Neuronal stem cell (in vitro differentiated cells): Measurements from ENCODE around the gene AMFR.
A peak's percentile ranks its signal among the peaks of the same experiment; 100 is the strongest.

Experiments
- DNase-seq: peaks from one replicate; pipeline ENCODE4 v3.0.0-alpha.2; 2013; ENCODE audit warnings: low spot score
- H2AFZ ChIP-seq: one replicate; pipeline ENCODE4 v1.6.1; 2013; ENCODE audit warnings: mild to moderate bottlenecking, low read length, inconsistent platforms
- H2AK5ac ChIP-seq: 2 replicates; pipeline ENCODE4 v1.6.1; 2013; ENCODE audit warnings: low read depth, mild to moderate bottlenecking, inconsistent platforms, low read length, moderate library complexity, mixed read lengths
- H2BK120ac ChIP-seq: 2 replicates; pipeline ENCODE4 v1.6.1; 2013; ENCODE audit warnings: low read depth, mild to moderate bottlenecking, inconsistent platforms, low read length, moderate library complexity, mixed read lengths
- H2BK12ac ChIP-seq: one replicate; pipeline ENCODE4 v1.6.1; 2013; ENCODE audit warnings: low read length, inconsistent platforms
- H2BK15ac ChIP-seq: 2 replicates; pipeline ENCODE4 v1.6.1; 2013; ENCODE audit warnings: mild to moderate bottlenecking, low read length, inconsistent platforms, mixed read lengths
- H2BK5ac ChIP-seq: one replicate; pipeline ENCODE4 v1.6.1; 2013; ENCODE audit warnings: inconsistent platforms, mild to moderate bottlenecking, low read length, moderate library complexity
- H3K14ac ChIP-seq: one replicate; pipeline ENCODE4 v1.6.1; 2013; ENCODE audit warnings: low read length, inconsistent platforms
- H3K18ac ChIP-seq: 2 replicates; pipeline ENCODE4 v1.6.1; 2013; ENCODE audit warnings: low read length, inconsistent platforms
- H3K23ac ChIP-seq: 2 replicates; pipeline ENCODE4 v1.6.1; 2013; ENCODE audit warnings: low read depth, mild to moderate bottlenecking, mixed read lengths, low read length, inconsistent platforms; ENCODE audit not compliant: poor library complexity
- H3K27ac ChIP-seq: replicated peaks from 3 replicates; pipeline ENCODE4 v1.5.1; 2013; ENCODE audit warnings: low read length, inconsistent platforms
- H3K27me3 ChIP-seq, 3 experiments: 2 replicates each; pipeline ENCODE4 v1.6.1; 2013; ENCODE audit warnings: low read length in 3 of 3, mild to moderate bottlenecking in 2 of 3, inconsistent platforms in 1 of 3, low read depth in 1 of 3, mixed read lengths in 1 of 3, moderate library complexity in 1 of 3; ENCODE audit not compliant: control insufficient read depth in 3 of 3, insufficient read depth in 3 of 3
- H3K36me3 ChIP-seq, 2 donors: replicated peaks in 1 of 2; 2 replicates each; pipeline ENCODE4 v1.6.1; 2013; ENCODE audit warnings: low read length in 2 of 2; ENCODE audit not compliant: control insufficient read depth in 2 of 2, insufficient read depth in 2 of 2
- H3K4ac ChIP-seq: 2 replicates; pipeline ENCODE4 v1.6.1; 2013; ENCODE audit warnings: inconsistent platforms, mild to moderate bottlenecking, low read length, moderate library complexity
- H3K4me1 ChIP-seq, 2 donors: 1 replicate in 1 of 2; 2 replicates in 1 of 2; pipeline ENCODE4 v1.6.1; 2013; ENCODE audit warnings: low read length in 2 of 2, low read depth in 1 of 2; ENCODE audit not compliant: control insufficient read depth in 2 of 2, insufficient read depth in 1 of 2
- H3K4me2 ChIP-seq: one replicate; pipeline ENCODE4 v1.6.1; 2013; ENCODE audit warnings: mild to moderate bottlenecking, low read length, inconsistent platforms; ENCODE audit not compliant: insufficient read depth, poor library complexity, severe bottlenecking
- H3K4me3 ChIP-seq, 2 donors: 2 replicates each; pipeline ENCODE4 v1.5.1; 2013; ENCODE audit warnings: low read length in 2 of 2, mild to moderate bottlenecking in 2 of 2, inconsistent platforms in 1 of 2, moderate library complexity in 1 of 2
- H3K79me1 ChIP-seq: one replicate; pipeline ENCODE4 v1.6.1; 2013; ENCODE audit warnings: low read depth, mild to moderate bottlenecking, inconsistent platforms, low read length, moderate library complexity
- H3K9ac ChIP-seq: one replicate; pipeline ENCODE4 v1.6.1; 2013; ENCODE audit warnings: mild to moderate bottlenecking, low read depth, low read length, inconsistent platforms; ENCODE audit not compliant: poor library complexity
- H3K9me3 ChIP-seq, 2 donors: replicated peaks in 1 of 2; 2 replicates each; pipeline versions ENCODE3 to v1.6.1; 2013; ENCODE audit warnings: low read length in 2 of 2, mild to moderate bottlenecking in 2 of 2, inconsistent platforms in 1 of 2, low read depth in 1 of 2, mixed read lengths in 1 of 2, moderate library complexity in 1 of 2; ENCODE audit not compliant: control insufficient read depth in 2 of 2, insufficient read depth in 1 of 2
- H4K8ac ChIP-seq: one replicate; pipeline ENCODE4 v1.6.1; 2013; ENCODE audit warnings: low read depth, mild to moderate bottlenecking, inconsistent platforms, low read length, moderate library complexity
- H4K91ac ChIP-seq: one replicate; pipeline ENCODE4 v1.6.1; 2013; ENCODE audit warnings: low read length, low read depth, mild to moderate bottlenecking, inconsistent platforms; ENCODE audit not compliant: poor library complexity
- WGBS, 2 donors: extraction: QIAGEN DNeasy Blood & Tissue Kit; methylation state at CpG; one replicate each; pipeline ENCODE4 v1.1.7; 2013; ENCODE audit warnings: missing lambda C conversion rate in 2 of 2, mixed read lengths in 1 of 2; ENCODE audit not compliant: insufficient read length in 2 of 2, insufficient replicate concordance in 1 of 2; ENCODE audit errors: extremely low coverage in 2 of 2; 5-methylcytosine and 5-hydroxymethylcytosine counted together

Gene AMFR

GRCh38 chr16:56327929-56328258 is 97.5 kb downstream of the AMFR start:
- no peak overlapping the region for H3K23ac ChIP-seq
- no peak overlapping the region for H3K4ac ChIP-seq
- no peak overlapping the region for H2AFZ ChIP-seq
- H2AK5ac ChIP-seq: no peak overlapping the region
- H2BK15ac ChIP-seq: no peak overlapping the region
- H3K9me3 ChIP-seq: no peaks in the 10 kb centered on the region
- H3K4me3 ChIP-seq: no peak overlapping the region
- H4K8ac ChIP-seq: no peak overlapping the region
- H2BK12ac ChIP-seq: no peak overlapping the region
- H3K27me3 ChIP-seq: peaks cover 0 to 48% (median 0%) of the 10 kb centered on the region in 3 experiments
- H3K9ac ChIP-seq: no peak overlapping the region
- no peak overlapping the region for H3K18ac ChIP-seq
- no peaks in the 10 kb centered on the region for H3K79me1 ChIP-seq
- no peak overlapping the region for H2BK120ac ChIP-seq
- H2BK5ac ChIP-seq: peak overlapping the region; percentile 72
- WGBS, 2 donors: no CpG with 5 or more reads among the region's 6 CpGs
- no peak overlapping the region for H3K14ac ChIP-seq
- no peak overlapping the region for H3K4me2 ChIP-seq
- H3K4me1 ChIP-seq: peaks cover 0 to 3% of the 10 kb centered on the region in 2 donors
- H3K27ac ChIP-seq: no peak overlapping the region
- no peak for DNase-seq
- H3K36me3 ChIP-seq: no peaks in the 10 kb centered on the region
- H4K91ac ChIP-seq: no peak overlapping the region

- no peak overlapping the region for H2BK12ac ChIP-seq
- WGBS, 2 donors: no CpG with 5 or more reads among the region's 18 CpGs
- no peak overlapping the region for H2AK5ac ChIP-seq
- no peak overlapping the region for H3K23ac ChIP-seq
- H3K4ac ChIP-seq: no peak overlapping the region
- H2BK120ac ChIP-seq: no peak overlapping the region
- H2BK15ac ChIP-seq: no peak overlapping the region
- no peak overlapping the region for H2AFZ ChIP-seq
- H4K8ac ChIP-seq: peak overlapping the region; percentile 52
- H3K4me2 ChIP-seq: no peak overlapping the region
- no peak overlapping the region for H3K27ac ChIP-seq
- H2BK5ac ChIP-seq: no peak overlapping the region
- no peak overlapping the region for H4K91ac ChIP-seq
- H3K18ac ChIP-seq: no peak overlapping the region
- H3K79me1 ChIP-seq: no peaks in the 10 kb centered on the region
- peaks cover 0 to 48% (median 0%) of the 10 kb centered on the region in 3 experiments for H3K27me3 ChIP-seq
- no peaks in the 10 kb centered on the region for H3K9me3 ChIP-seq
- H3K36me3 ChIP-seq: no peaks in the 10 kb centered on the region
- no peak overlapping the region for H3K14ac ChIP-seq
- no peak for DNase-seq
- no peak overlapping the region for H3K4me3 ChIP-seq
- peaks cover 0 to 3% of the 10 kb centered on the region in 2 donors for H3K4me1 ChIP-seq
- no peak overlapping the region for H3K9ac ChIP-seq
These were observed 98.0 kb downstream of the AMFR start for GRCh38 chr16:56327071-56327928.

GRCh38 chr16:56325956-56326355 is 99.4 kb downstream of the AMFR start:
- H3K4me2 ChIP-seq: no peak overlapping the region
- H2BK5ac ChIP-seq: no peak overlapping the region
- peak overlapping the region; percentile 61 for H2AK5ac ChIP-seq
- no peak overlapping the region for H4K8ac ChIP-seq
- no peak overlapping the region for H2AFZ ChIP-seq
- H3K9me3 ChIP-seq: no peaks in the 10 kb centered on the region
- H2BK120ac ChIP-seq: no peak overlapping the region
- H3K4me3 ChIP-seq: no peak overlapping the region
- no peak overlapping the region for H3K4ac ChIP-seq
- peak overlapping the region; percentile 77 for H3K23ac ChIP-seq
- no peak for DNase-seq
- H3K79me1 ChIP-seq: no peaks in the 10 kb centered on the region
- H3K36me3 ChIP-seq: no peaks in the 10 kb centered on the region
- H2BK15ac ChIP-seq: peak overlapping the region; percentile 31
- no peak overlapping the region for H3K9ac ChIP-seq
- H3K27me3 ChIP-seq: peaks cover 0 to 41% (median 0%) of the 10 kb centered on the region in 3 experiments
- no peak overlapping the region for H2BK12ac ChIP-seq
- no CpG with 5 or more reads among the region's 6 CpGs for WGBS, 2 donors
- no peak overlapping the region for H4K91ac ChIP-seq
- no peak overlapping the region for H3K27ac ChIP-seq
- H3K18ac ChIP-seq: peak overlapping the region; percentile 67
- H3K14ac ChIP-seq: peak overlapping the region; percentile 72
- H3K4me1 ChIP-seq: peaks cover 0 to 3% of the 10 kb centered on the region in 2 donors

- H2BK12ac ChIP-seq: peak overlapping the region; percentile 25
- H3K36me3 ChIP-seq: no peaks in the 10 kb centered on the region
- H2AFZ ChIP-seq: no peak overlapping the region
- H3K9ac ChIP-seq: no peak overlapping the region
- no peak overlapping the region for H3K23ac ChIP-seq
- H3K14ac ChIP-seq: peak overlapping the region; percentile 47
- peak overlapping the region; percentile 85 for H3K18ac ChIP-seq
- no peak overlapping the region for H2BK120ac ChIP-seq
- no CpG with 5 or more reads among the region's 9 CpGs for WGBS, 2 donors
- H3K79me1 ChIP-seq: no peaks in the 10 kb centered on the region
- H4K91ac ChIP-seq: peak overlapping the region; percentile 33
- no peak overlapping the region for H3K27ac ChIP-seq
- peak overlapping the region; percentile 49 for H2AK5ac ChIP-seq
- H3K4ac ChIP-seq: no peak overlapping the region
- no peak overlapping the region for H2BK15ac ChIP-seq
- no peak overlapping the region for H3K4me3 ChIP-seq
- no peak overlapping the region for H2BK5ac ChIP-seq
- DNase-seq: no peak
- no peak overlapping the region for H3K4me2 ChIP-seq
- no peaks in the 10 kb centered on the region for H3K9me3 ChIP-seq
- peaks cover 0 to 37% (median 0%) of the 10 kb centered on the region in 3 experiments for H3K27me3 ChIP-seq
- H3K4me1 ChIP-seq: peaks cover 0 to 3% of the 10 kb centered on the region in 2 donors
- H4K8ac ChIP-seq: no peak overlapping the region
These were observed 100.9 kb downstream of the AMFR start for GRCh38 chr16:56324406-56324805.
